A673 (cell line): ENCODE measurements around the gene C21orf58. TPM values are rescaled to one million over a fixed set of nuclear protein-coding genes. Genes with fewer than 3 reads are reported as not detected.

Experiments
- BruUV-seq: library from RNA; stranded (reverse); fragments of 400-500 nt; replicated peaks from 2 replicates; lab custom pipeline; 2021; lab: Mats Ljungman, UMichigan
- CTCF ChIA-PET: fragments of 300-600 bp; sonication (Branson Sonifier 250); formaldehyde crosslinking; loops from one replicate; lab custom pipeline; 2022; ENCODE audit warnings: antibody characterized with exemption; lab: Charles Lee
- POLR2A ChIA-PET: fragments of 300-600 bp; sonication (Branson Sonifier 250); formaldehyde crosslinking; loops from one replicate; lab custom pipeline; 2022; ENCODE audit warnings: antibody characterized with exemption; ENCODE audit not compliant: low non-redundant PET; lab: Charles Lee
- DNase-seq: peaks from one replicate; pipeline ENCODE4 v3.0.0-alpha.2; 2015; ENCODE audit warnings: low spot score
- H3K27ac ChIP-seq: fragments of 200-600 bp; sonication (generic); 2 replicates; pipeline ENCODE4 v1.5.1; 2016; ENCODE audit warnings: mixed run types, low read depth, mild to moderate bottlenecking, mixed read lengths, antibody characterized with exemption, low read length; ENCODE audit not compliant: poor library complexity, severe bottlenecking
- H3K27me3 ChIP-seq: fragments of 200-600 bp; sonication (generic); replicated peaks from 2 replicates; pipeline ENCODE4 v1.6.1; 2017; ENCODE audit warnings: mixed run types, low read depth, mild to moderate bottlenecking, mixed read lengths, antibody characterized with exemption, low read length; ENCODE audit not compliant: insufficient read depth, poor library complexity
- H3K36me3 ChIP-seq: fragments of 200-600 bp; sonication (generic); 2 replicates; pipeline ENCODE4 v1.6.1; 2016; ENCODE audit warnings: mixed run types, mild to moderate bottlenecking, mixed read lengths, antibody characterized with exemption, low read length; ENCODE audit not compliant: insufficient read depth, poor library complexity, severe bottlenecking
- H3K4me1 ChIP-seq: fragments of 200-600 bp; sonication (generic); 2 replicates; pipeline ENCODE4 v1.6.1; 2017; ENCODE audit warnings: mixed run types, mild to moderate bottlenecking, mixed read lengths, antibody characterized with exemption, low read length; ENCODE audit not compliant: insufficient read depth, poor library complexity, severe bottlenecking
- H3K4me3 ChIP-seq: fragments of 200-600 bp; sonication (generic); 2 replicates; pipeline ENCODE4 v1.5.1; 2016; ENCODE audit warnings: low read depth, mixed run types, mild to moderate bottlenecking, mixed read lengths, low read length; ENCODE audit not compliant: poor library complexity, severe bottlenecking
- H3K9me3 ChIP-seq: fragments of 200-600 bp; sonication (generic); 2 replicates; pipeline ENCODE4 v1.6.1; 2016; ENCODE audit warnings: mixed run types, low read depth, mild to moderate bottlenecking, mixed read lengths, antibody characterized with exemption, low read length; ENCODE audit not compliant: poor library complexity, severe bottlenecking
- CTCF ChIP-seq: fragments of 300-800, 200-600 bp; sonication (generic); conservative IDR thresholded peaks from 2 replicates; pipeline ENCODE4 v1.5.1; 2017; ENCODE audit warnings: low read depth, mild to moderate bottlenecking, antibody characterized with exemption, low read length, moderate library complexity, mixed read lengths
- EZH2 ChIP-seq: fragments of 200-600 bp; sonication (generic); IDR thresholded peaks from 2 replicates; pipeline ENCODE4 v1.6.1; 2017; ENCODE audit warnings: borderline replicate concordance, low read depth, mild to moderate bottlenecking, mixed read lengths, antibody characterized with exemption, low read length; ENCODE audit not compliant: poor library complexity, severe bottlenecking
- intact Hi-C: fragments of 100-400 bp; cut with micrococcal nuclease; formaldehyde crosslinking; loops from one replicate; pipeline ENCODE4 v1.10.0; 2022; ENCODE audit not compliant: unreplicated experiment
- total RNA-seq: library from RNA; stranded (reverse); gene quantifications from 2 replicates; pipeline ENCODE4 v1.2.3, GENCODE V29; 2021

The C21orf58 gene
- total RNA-seq, 1 experiment from 2014 or later = 41.2 TPM

GRCh38 chr21:46255166-46255565 is 68.5 kb downstream of the C21orf58 start:
- no peak for DNase-seq
- Histone ChIP-seq H3K4me3 (no peak overlapping the region), H3K4me1 (no peaks in the 10 kb centered on the region), H3K27me3 (no peaks in the 10 kb centered on the region), H3K27ac (no peak overlapping the region), H3K9me3 (no peaks in the 10 kb centered on the region), H3K36me3 (peaks cover 88% of the 10 kb centered on the region)
- BruUV-seq = no TSS peak
- intact Hi-C loops = no loop called here
- POLR2A ChIA-PET = interaction anchor here (0.7 kb wide), 1 partner anchor 332 kb away, joined by 3 read pairs; no protein-coding TSS in a partner anchor
- CTCF ChIA-PET = interaction anchor here (0.6 kb wide), 1 partner anchor 18 kb away, joined by 10 read pairs; no protein-coding TSS in a partner anchor
- TF ChIP-seq CTCF (no peak), EZH2 (no peak)

- H3K27ac ChIP-seq = peak overlapping the region; percentile 53
- peaks cover 92% of the 10 kb centered on the region for H3K36me3 ChIP-seq
- no peaks in the 10 kb centered on the region for H3K4me1 ChIP-seq
- H3K27me3 ChIP-seq = no peaks in the 10 kb centered on the region
- ChIA-PET CTCF (no interaction called here), POLR2A (no interaction called here)
- no peak overlapping the region for H3K4me3 ChIP-seq
- no peaks in the 10 kb centered on the region for H3K9me3 ChIP-seq
- DNase-seq = peak; percentile 17
- BruUV-seq = no TSS peak
- TF ChIP-seq CTCF = no peak
- no peak for TF ChIP-seq EZH2
- intact Hi-C loops = no loop called here
Observed at GRCh38 chr21:46254208-46254975, 69.3 kb downstream of the C21orf58 start.

GRCh38 chr21:46253610-46254124 is 70.0 kb downstream of the C21orf58 start:
- H3K36me3 ChIP-seq = peaks cover 94% of the 10 kb centered on the region
- POLR2A ChIA-PET = no interaction called here
- no peaks in the 10 kb centered on the region for H3K4me1 ChIP-seq
- peak overlapping the region; percentile 53 for H3K27ac ChIP-seq
- DNase-seq = peak; percentile 52
- no TSS peak for BruUV-seq
- TF ChIP-seq CTCF = no peak
- no peak for TF ChIP-seq EZH2
- H3K9me3 ChIP-seq = no peaks in the 10 kb centered on the region
- intact Hi-C loops = no loop called here
- H3K4me3 ChIP-seq = no peak overlapping the region
- H3K27me3 ChIP-seq = no peaks in the 10 kb centered on the region
- CTCF ChIA-PET = no interaction called here
